GM18520 (cell line): Measurements from ENCODE around the gene BICDL2.
A peak's percentile ranks its signal among the peaks of the same experiment; 100 is the strongest.
"Not testable (repeated sequence)": the region's sequence is repeated elsewhere in the genome, so short reads cannot be mapped to it uniquely, and the experiment has no call there.

ENCODE experiments used
- ATAC-seq: cut with Tn5 transposase; IDR thresholded peaks from one replicate; pipeline ENCODE4 v1.9.1; 2021; ENCODE audit not compliant: unreplicated experiment

BICDL2 gene, protein sequence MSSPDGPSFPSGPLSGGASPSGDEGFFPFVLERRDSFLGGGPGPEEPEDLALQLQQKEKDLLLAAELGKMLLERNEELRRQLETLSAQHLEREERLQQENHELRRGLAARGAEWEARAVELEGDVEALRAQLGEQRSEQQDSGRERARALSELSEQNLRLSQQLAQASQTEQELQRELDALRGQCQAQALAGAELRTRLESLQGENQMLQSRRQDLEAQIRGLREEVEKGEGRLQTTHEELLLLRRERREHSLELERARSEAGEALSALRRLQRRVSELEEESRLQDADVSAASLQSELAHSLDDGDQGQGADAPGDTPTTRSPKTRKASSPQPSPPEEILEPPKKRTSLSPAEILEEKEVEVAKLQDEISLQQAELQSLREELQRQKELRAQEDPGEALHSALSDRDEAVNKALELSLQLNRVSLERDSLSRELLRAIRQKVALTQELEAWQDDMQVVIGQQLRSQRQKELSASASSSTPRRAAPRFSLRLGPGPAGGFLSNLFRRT

DNA sequence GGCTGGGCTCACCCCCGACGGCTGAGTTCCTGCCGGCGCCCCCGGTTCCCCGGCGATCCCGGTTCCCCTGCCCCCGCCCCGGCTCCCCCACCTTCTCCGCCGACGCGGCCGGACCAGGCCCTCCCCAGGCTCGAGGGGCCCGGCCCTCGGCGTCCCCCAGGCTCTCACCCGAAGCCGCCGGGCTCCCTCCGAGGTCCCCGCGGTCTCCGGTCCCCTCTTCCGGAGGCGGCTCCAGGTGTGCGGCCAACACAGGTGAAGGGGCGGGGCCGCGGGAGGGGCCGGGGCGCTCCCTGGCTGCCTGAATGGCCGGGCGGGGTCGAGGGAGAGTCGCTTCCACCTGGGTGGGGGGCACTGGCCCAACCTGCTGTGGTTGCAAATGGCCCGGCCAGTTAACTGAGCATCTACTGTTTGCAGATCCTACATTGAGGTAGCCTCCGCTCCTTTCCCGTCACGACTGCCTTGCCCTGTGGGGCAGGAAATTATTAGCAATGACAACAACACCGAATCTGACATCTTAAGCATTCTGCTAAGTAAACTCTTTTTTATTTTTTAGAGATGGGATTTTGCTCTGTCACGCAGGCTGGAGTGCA lies at the start of gene BICDL2:
BICDL2 (minus strand) TSS at position 219 of the 590 bp plus-strand sequence. CDS start 1,448 bp downstream, outside the sequence.
- no peak for ATAC-seq

DNA sequence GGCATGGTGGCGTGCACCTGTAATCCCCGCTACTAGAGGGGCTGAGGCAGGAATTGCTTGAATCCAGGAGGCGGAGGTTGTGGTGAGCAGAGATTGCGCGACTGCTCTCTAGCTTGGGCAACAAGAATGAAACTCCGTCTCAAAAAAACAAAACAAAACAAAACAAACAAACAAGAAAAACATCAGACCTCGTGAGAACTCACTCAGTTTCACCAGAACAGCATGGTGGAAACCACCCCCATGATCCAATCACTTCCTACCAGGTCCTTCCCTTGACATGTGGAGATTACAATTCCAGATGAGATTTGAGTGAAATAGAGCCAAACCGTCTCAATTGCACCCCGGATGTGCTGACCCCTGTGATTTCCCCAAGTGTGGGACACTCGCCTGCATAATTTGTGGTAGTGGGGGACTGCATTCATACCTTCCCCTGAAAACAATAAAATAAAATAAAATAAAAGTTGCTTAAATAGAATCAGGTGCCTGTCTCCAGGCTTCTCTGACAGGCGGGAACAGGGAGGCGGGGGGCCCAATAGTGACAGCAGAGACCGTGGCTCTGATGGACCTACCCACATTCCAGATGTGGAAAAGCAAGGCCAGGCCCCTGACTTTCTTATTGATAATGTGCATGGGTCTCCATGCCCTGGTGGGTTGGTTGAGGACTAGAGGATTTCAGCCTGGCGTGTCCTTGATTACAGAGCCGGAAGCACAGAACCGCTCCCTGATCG lies 49.3 kb upstream of the BICDL2 start:
- no peak for ATAC-seq

DNA sequence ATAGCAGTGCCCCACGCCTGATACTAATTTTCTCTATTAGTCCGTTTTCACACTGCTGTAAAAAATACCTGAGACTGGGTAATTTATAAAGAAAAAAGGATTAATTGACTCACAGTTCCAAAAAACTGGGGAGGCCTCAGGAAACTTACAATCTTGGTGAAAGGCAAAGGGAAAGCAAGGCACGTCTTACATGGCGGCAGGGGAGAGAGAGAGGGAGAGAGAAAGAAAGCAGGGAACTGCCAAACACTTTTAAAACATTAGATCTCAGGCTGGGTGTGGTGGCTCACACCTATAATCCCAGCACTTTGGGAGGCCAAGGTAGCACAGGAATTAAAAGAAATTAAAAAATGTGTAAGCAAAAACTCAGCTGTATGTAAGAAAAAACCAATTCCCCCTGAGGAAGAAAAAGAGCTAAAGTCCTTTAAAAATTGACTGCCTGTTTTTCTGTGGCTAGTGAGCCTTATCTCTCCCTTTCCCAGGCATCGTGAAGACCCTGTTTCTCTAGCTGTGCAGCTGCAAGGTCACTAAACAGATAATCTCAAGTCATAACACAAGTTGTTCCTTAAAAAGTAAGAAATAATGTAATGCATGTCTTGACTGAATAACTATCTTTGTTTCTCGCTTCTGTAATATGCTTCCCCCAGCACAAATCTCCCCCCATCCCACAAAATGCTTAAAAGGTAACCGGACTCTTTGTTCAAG lies 48.4 kb upstream of the BICDL2 start:
- no peak for ATAC-seq

DNA sequence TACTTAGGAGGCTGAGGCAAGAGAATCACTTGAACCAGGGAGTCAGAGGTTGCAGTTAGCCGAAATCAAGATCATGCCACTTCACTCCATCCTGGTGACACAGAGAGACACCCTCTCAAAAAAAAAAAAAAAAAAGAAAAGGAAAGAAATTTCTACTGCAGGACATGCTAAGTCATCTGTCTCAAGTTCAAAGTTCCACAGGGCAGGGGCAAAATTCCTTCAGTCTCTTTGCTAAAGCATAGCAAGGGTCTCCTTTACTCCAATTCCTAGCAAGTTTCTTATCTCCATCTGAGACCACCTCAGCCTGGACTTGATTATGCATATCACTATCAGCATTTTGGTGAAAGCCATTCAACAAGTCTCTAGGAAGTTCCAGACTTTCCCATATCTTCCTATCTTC lies 47.7 kb upstream of the BICDL2 start:
- no peak for ATAC-seq

DNA sequence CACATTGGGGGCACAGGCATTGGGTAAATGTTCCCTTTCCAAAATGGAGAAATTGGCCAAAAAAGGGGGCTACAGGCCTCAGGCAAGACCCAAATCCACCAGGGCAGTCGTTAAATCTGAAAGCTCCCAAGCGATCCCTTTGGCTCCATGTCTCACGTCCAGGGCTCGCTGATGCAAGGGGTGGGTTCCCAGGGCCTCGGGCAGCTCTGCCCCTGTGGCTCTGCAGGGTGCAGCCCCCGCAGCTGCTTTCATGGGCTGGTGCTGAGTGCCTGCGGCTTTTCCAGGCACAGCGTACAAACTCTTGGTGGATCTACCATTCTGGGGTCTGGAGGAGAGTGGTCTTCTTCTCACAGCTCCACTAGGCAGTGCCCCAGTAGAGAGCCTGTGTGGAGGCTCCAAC lies 46.7 kb upstream of the BICDL2 start:
- ATAC-seq: not testable (repeated sequence)

DNA sequence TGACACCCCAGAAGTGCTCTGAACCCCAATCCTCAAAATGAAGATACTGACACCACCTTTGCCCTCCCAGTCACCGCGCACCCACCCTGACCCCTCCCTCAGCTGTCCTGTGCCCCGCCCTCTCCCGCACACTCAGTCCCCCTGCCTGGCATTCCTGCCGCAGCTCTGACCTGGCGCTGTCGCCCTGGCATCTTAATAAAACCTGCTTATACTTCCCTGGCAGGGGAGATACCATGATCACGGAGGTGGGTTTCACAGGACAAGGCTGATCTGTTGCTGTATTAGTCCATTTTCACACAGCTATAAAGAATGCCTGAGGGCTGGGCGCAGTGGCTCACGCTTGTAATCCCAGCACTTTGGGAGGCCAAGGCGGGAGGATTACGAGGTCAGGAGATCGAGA lies 45.2 kb upstream of the BICDL2 start:
- not testable (repeated sequence) for ATAC-seq

DNA sequence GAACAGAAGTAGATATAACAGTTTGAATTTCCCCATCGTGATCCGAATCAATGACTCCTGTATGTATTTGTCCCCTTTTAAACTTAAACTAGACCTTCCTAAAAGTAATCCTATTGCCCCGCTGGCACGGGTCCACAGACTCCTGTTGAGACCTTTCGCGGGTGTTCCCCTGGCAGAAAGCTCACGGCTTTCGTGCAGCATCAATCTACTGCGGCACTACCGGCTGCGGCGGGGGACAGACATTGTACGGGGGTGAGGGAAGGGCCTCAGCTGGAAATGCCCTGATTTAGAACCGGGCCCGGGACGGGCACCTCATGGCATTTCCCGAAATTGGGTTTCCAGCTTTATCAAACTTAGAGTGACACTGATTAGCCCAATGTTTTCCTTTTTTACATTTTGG lies 43.3 kb upstream of the BICDL2 start:
- ATAC-seq: no peak

DNA sequence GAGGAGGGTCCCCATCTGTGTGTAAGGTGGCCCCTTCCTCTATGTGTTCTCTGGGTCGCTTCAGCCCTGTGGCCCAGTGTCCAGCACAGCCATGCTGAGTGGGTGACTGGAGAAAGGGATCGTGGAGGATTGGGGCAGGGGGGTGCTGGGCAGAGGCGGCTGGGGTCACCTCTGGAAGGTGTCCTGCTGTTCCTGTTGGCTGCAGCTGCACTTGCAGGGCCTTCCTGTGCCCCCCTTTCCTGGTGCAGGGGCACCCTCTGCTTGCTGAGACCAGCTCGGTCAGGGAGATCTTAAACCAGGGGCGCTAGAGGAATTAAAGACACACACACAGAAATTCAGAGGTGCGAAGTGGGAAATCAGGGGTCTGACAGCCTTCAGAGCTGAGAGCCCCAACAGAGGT lies 39.8 kb upstream of the BICDL2 start:
- no peak for ATAC-seq

DNA sequence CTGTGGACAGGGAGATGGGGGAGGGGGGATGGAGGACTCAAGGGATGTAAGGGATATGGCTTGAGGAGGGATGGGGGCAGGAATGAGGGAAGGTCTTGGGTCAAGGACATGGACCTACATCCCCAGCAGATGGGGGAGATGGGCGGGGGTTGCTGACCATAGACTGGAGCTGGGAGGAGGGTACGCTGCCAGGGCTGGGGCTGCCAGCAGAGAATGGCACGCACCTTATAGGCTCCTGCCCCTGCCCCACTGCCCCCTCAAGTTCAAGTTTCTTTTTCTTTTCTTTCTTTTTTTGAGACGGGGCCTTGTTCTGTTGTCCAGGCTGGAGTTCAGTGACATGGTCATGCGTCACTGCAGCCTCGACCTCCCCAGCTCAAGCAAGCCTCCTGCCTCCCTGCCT lies 39.2 kb upstream of the BICDL2 start:
- not testable (repeated sequence) for ATAC-seq

DNA sequence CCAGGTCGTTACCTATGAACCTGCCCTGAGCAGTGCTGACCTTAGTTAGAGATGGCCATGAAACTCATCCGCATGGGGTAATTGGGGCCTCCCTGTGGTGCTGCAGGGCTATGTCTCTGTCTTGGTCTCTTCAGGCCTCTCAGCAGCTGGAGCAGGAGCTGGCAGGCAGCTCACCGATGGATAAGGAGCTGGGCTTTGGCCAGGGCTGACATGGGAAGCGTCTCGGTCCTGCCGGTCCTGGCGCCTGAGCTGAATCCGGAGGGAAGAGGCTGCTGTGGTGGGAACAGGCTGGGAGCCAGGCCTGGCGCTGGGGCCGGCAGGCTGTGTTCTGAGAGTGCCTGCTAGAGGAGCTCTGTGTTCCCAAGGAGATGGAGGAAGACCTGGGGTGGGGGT lies 38.8 kb upstream of the BICDL2 start:
- ATAC-seq: no peak

DNA sequence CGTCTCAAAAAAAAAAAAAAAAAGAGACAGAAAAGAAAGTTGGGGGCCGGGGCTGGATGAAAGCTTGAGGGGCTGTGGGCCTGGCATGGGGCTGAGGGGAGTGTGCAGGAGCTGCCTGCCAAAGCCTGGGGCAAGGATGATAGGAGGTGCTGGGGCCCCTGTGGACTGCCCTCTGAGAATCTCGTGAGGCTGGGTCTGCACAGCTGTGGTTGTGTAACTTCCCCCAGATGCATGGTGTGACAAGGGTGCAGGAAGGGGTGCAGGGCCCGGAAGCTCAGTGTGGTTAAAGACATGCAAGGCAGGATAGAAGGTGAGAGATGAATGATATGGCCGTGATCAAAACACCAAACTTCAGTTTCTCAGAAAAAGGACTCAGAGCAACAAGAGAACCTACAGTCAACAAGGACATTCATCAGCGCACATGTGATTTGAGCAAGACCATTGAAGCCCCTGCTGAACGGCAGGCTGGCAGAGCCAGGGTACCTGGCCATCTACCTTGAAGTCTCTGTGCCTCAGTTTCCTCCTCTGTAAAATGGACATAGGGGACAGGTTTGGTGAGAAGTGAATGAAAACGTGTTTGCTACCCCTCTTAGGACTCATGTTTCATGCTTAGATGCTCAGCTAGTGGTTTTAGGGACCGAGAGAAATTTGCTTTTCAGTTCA lies 38.2 kb upstream of the BICDL2 start:
- ATAC-seq: peak; percentile 40

DNA sequence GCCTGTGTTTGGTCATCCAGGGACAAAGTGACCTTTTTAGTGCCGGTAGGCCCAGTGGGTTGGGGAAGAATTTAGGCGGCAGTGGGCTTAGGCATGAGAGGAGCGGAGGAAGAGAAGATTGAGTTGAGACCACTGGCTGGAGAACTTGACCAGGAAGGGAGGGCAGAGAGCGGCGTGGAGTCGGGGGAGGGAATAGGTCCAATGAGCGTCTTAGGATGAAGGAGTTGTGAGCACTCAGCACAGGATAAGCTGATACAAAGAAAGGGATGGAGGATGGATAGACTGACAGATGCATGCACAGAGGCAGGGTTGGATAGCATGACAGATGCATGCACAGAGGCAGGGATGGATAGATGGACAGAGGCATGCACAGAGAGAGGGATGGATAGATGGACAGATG lies 36.7 kb upstream of the BICDL2 start:
- ATAC-seq: no peak

DNA sequence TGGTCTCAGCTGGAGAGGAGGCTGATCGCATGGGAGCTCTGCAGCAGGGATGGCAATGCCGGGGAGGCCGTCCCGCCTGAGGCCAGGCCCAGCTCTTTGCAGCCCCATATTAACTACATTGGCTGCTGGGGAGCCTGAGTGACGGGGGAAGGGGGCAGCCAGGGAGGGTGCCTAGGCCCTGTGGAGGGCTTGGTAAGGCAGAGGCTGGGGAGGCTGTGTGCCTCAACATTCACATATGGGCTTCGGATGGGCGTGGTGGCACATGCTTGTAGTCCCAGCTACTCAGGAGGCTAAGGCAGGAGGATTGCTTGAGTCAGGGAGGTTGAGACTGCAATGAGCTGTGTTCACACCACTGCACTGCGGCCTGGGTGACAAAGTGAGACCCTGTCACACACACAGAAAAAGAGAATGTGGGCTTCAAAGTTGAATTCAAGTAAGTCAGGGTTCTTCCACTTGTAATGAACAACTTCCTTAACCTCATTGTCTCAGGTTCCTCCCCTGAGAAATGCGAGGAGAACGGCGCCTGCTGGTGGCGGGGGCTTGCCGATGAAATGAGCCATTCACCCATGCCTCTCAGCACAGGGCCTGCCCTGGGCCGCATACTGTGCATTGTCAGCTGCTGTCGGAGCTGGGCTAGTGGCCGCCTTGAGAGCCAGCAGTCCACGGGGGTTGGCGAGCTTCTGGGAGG lies 36.0 kb upstream of the BICDL2 start:
- ATAC-seq: not testable (repeated sequence)

DNA sequence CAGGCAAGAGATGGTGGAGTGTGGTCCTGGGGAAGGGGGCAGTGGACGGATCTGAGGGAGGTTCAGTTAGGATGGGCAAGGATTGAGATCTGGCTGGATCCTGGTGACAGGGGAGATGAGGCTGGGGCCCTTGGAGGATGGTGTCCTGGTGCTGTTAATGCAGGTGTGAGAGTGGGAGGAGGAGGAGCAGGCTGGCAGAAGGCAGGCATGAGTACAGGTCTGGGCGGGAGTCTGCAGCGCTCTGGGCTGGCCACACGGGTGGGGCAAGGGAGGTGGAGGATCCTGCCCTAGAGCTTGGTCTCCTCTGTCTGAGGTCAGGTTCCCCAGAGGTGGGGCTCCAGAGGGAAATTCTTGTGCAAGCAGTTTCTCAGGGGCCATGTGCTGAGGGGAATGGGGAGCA lies 35.4 kb upstream of the BICDL2 start:
- ATAC-seq: not testable (repeated sequence)

DNA sequence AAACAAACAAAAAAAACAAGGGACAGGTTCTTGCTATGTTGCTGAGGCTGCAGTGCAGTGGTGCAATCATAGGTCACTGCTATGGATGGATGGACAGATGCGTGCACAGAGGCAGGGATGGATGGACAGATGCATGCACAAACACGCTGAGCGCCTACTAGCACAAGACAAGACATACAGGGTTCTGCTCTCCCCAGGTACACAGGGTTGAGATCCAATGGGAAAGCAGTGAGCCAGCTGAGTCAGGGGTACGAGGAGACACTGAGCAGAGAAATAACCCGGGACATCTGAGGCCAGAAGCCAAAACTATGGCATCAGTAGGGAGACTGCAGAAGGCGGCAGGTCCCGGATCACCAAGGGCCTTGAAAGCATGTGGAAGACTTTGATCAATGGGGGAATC lies 34.9 kb upstream of the BICDL2 start:
- no peak for ATAC-seq

DNA sequence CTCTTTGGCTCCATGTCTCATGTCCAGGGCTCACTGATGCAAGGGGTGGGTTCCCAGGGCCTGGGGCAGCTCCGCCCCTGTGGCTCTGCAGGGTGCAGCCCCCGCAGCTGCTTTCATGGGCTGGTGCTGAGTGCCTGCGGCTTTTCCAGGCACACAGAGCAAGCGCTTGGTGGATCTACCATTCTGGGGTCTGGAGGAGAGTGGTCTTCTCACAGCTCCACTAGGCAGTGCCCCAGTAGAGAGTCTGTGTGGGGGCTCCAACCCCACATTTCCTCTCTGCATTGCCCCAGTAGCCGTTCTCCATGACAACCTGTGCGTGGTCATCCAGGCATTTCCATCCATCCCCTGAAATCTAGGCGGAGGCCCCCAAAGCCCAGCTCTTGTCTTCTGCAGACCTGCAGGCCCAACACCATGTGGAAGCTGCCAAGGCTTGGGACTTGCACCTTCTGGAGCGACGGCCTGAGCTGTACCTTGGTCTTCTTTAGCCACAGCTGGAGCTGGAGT lies 33.9 kb upstream of the BICDL2 start:
- no peak for ATAC-seq

DNA sequence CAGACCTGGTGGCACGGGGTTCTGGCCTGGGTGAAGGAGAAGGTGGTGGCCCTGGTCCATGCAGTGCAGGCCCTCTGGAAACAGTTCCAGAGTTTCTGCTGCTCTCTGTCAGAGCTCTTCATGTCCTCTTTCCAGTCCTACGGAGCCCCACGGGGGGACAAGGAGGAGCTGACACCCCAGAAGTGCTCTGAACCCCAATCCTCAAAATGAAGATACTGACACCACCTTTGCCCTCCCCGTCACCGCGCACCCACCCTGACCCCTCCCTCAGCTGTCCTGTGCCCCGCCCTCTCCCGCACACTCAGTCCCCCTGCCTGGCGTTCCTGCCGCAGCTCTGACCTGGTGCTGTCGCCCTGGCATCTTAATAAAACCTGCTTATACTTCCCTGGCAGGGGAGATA lies 32.4 kb upstream of the BICDL2 start:
- ATAC-seq: not testable (repeated sequence)

DNA sequence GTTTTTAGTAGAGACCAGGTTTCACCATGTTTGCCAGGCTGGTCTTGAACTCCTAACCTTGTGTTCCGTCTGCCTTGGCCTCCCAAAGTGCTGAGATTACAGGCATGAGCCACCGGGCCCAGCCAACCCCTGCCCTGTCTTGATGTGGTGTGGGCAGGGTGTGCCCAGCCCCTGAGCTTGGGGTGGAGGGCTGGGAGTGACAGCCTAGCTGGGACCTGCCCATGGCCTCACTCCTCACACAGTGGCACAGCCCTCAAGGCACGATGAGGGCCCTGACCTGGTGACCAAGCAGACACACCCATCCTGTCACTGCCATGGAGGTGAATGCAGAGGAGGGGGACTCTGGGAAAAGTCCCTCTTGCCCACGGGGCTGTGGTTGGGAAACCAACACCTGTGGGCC lies 31.7 kb upstream of the BICDL2 start:
- no peak for ATAC-seq

DNA sequence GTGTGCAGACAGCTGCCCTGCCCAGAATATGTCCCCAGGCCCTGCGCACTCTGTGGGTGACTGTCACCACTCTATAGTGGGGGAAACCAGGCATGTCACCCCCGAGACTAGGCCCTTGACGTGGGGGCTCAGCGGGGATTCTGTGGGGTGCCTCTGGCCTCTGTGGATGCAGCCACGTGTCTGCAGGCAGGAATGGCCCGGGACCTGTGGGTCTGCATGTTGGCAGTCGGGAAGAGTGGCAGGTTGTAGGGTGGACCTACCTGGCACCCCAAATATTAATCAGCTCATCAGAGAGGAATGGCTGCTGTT lies 29.6 kb upstream of the BICDL2 start:
- ATAC-seq: no peak
